NCI-H1048 (cell line): Measurements from ENCODE around the gene MMD.
"Not testable (repeated sequence)": the region's sequence is repeated elsewhere in the genome, so short reads cannot be mapped to it uniquely, and the experiment has no call there.

Experiments
- DNase-seq: peaks from one replicate; lab custom pipeline; 2025; lab: John Stamatoyannopoulos, UW

Gene MMD

GRCh38 chr17:55391764-55392467 is 29.7 kb downstream of the MMD start:
- no peak for DNase-seq

GRCh38 chr17:55391244-55391757 is 30.3 kb downstream of the MMD start:
- DNase-seq = no peak

- no peak for DNase-seq
Observed at GRCh38 chr17:55390364-55390977, 31.2 kb downstream of the MMD start.

GRCh38 chr17:55389715-55390114 is 31.9 kb downstream of the MMD start:
- not testable (repeated sequence) for DNase-seq

GRCh38 chr17:55388842-55389241 is 32.8 kb downstream of the MMD start:
- no peak for DNase-seq

- DNase-seq = no peak
Observed at GRCh38 chr17:55386796-55387332, 34.8 kb downstream of the MMD start.

GRCh38 chr17:55384643-55385232 is 36.9 kb downstream of the MMD start:
- DNase-seq = no peak

- DNase-seq = no peak
Observed at GRCh38 chr17:55383771-55384642, 37.6 kb downstream of the MMD start.

GRCh38 chr17:55381017-55381770 is 40.4 kb downstream of the MMD start:
- no peak for DNase-seq

GRCh38 chr17:55377671-55378275 is 43.9 kb downstream of the MMD start:
- DNase-seq = no peak

- DNase-seq = no peak
Observed at GRCh38 chr17:55368706-55369105, 52.9 kb downstream of the MMD start.

GRCh38 chr17:55366020-55366481 is 55.6 kb downstream of the MMD start:
- no peak for DNase-seq

GRCh38 chr17:55363033-55363432 is 58.6 kb downstream of the MMD start:
- DNase-seq = no peak

- no peak for DNase-seq
Observed at GRCh38 chr17:55360971-55361370, 60.7 kb downstream of the MMD start.

GRCh38 chr17:55356434-55357328 is 65.0 kb downstream of the MMD start:
- DNase-seq = no peak

GRCh38 chr17:55354941-55355340 is 66.7 kb downstream of the MMD start:
- DNase-seq = no peak

GRCh38 chr17:55354010-55354409 is 67.6 kb downstream of the MMD start:
- no peak for DNase-seq

GRCh38 chr17:55351226-55351625 is 70.4 kb downstream of the MMD start:
- DNase-seq = no peak

GRCh38 chr17:55350825-55351205 is 70.8 kb downstream of the MMD start:
- no peak for DNase-seq
